ENCODE data around the gene VCL. TPM values are rescaled to one million over a fixed set of nuclear protein-coding genes. Genes with fewer than 3 reads are reported as not detected.
A peak's percentile ranks its signal among the peaks of the same experiment; 100 is the strongest.

The VCL gene
- polyA plus RNA-seq, 1 of the 3 experiments (the other 2 are of a cell fraction), result 147 TPM

- no peaks in the 10 kb centered on the region for H3K27me3 ChIP-seq (ENCODE audit: insufficient read depth)
- peaks cover 97% of the 10 kb centered on the region for H3K79me2 ChIP-seq (ENCODE audit: insufficient read depth)
- no peaks in the 10 kb centered on the region for H3K9me2 ChIP-seq
- CTCF ChIA-PET, result interaction anchor here (1.2 kb wide), 1 partner anchor 16 kb away, joined by 4 read pairs; no protein-coding TSS in a partner anchor
- peaks cover 4 to 24% of the 10 kb centered on the region in 2 experiments for H3K36me3 ChIP-seq (replicated peaks in 1 of 2; ENCODE audit: control insufficient read depth in 1 of 2, insufficient read depth in 2 of 2, low read length in 1 of 2)
- peaks cover 0 to 38% of the 10 kb centered on the region in 2 experiments; a peak in 2 of 4 replicates for H3K4me1 ChIP-seq (ENCODE audit: control insufficient read depth in 1 of 2, insufficient read depth in 2 of 2, low read depth in 1 of 2, low read length in 1 of 2)
- no peak overlapping the region for H3K4me3 ChIP-seq (ENCODE audit: low read depth in 2 of 2, low read length in 1 of 2)
- DNase-seq, result no peak
- POLR2A ChIA-PET, result no interaction called here
- H4K20me1 ChIP-seq (ENCODE audit: insufficient read depth), result peaks cover 55% of the 10 kb centered on the region
- H3F3A ChIP-seq (replicated peaks; ENCODE audit: insufficient read depth), result peaks cover 43% of the 10 kb centered on the region
- WGBS (ENCODE audit: low lambda C conversion rate), result 94% methylated on average over 1 of the region's 1 CpG
- no peak overlapping the region for H3K9ac ChIP-seq
- no peak overlapping the region for H3K4me2 ChIP-seq
- H3K9me3 ChIP-seq, result no peaks in the 10 kb centered on the region
- peak overlapping the region; percentile 4 to 83; a peak in 2 of 4 replicates for H3K27ac ChIP-seq (ENCODE audit: low read depth in 2 of 2, low read length in 1 of 2)
- no peak overlapping the region for H2AFZ ChIP-seq (ENCODE audit: low read depth)
- TF ChIP-seq POLR2AphosphoS5 (IDR thresholded peaks at IDR 0.05; ENCODE audit: low read depth, low read length) (no peak), FOXJ3 (CRISPR knock-in tag; IDR thresholded peaks at IDR 0.05) (no peak), RXRA (IDR thresholded peaks at IDR 0.05; ENCODE audit: borderline replicate concordance, low read depth) (no peak), REST (IDR thresholded peaks at IDR 0.05; ENCODE audit: low read depth, low read length) (no peak), MEF2A (IDR thresholded peaks at IDR 0.05; ENCODE audit: borderline replicate concordance, low read depth) (no peak), JUND (IDR thresholded peaks at IDR 0.05) (no peak), RCOR1 (IDR thresholded peaks at IDR 0.05; ENCODE audit: low read length) (no peak), SMC3 (IDR thresholded peaks at IDR 0.05; ENCODE audit: low read depth, low read length) (no peak), FOSL2 (IDR thresholded peaks at IDR 0.05; ENCODE audit: borderline replicate concordance, low read depth) (no peak), RAD21 (IDR thresholded peaks at IDR 0.05; ENCODE audit: low read length) (no peak), MXI1 (IDR thresholded peaks at IDR 0.05; ENCODE audit: low read depth, low read length) (no peak), YY1 (IDR thresholded peaks at IDR 0.05; ENCODE audit: low read depth) (no peak), NRF1 (IDR thresholded peaks at IDR 0.05; ENCODE audit: low read depth, low read length) (no peak)
These were observed 52.7 kb downstream of the VCL start for GRCh38 chr10:74050653-74051052.

DNA sequence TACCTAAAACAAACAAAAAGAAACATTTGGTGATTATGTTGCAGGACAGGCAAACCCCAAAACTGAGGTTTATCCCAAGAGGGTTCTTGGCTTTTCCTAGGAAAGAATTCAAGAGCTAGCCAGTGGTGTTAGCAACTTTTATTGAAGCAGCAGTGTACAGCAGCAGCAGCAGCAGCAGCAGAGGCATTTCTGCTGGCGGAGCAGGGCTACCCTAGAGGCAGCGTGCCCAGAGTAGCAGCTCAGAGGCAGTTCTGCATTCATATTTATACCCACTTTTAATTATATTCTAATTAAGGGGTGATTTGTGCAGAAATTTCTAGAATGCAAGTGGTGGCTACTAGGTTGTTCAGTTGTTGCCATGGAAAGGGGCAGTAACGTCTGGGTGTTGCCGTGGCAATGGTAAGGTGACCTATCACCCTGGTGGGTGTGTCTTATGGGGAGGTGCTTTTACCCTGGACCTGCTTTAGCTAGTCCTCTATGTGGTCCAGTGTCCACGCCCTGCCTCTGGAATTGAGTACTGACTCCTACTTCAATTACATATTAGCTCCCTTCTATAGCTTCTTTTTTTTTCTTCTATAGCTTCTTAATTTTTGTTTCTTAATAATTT, 53.9 kb downstream of the VCL start:
- no peak overlapping the region for H3K4me3 ChIP-seq (ENCODE audit: low read depth in 2 of 2, low read length in 1 of 2)
- H3K9me3 ChIP-seq, result no peaks in the 10 kb centered on the region
- ChIA-PET POLR2A (no interaction called here), CTCF (interaction anchor here (0.6 to 1.3 kb wide), 5 partner anchors 26 to 165 kb away, joined by 3 to 4 read pairs (median 4); no protein-coding TSS in a partner anchor)
- peaks cover 0 to 43% of the 10 kb centered on the region in 2 experiments; a peak in 2 of 4 replicates for H3K4me1 ChIP-seq (ENCODE audit: control insufficient read depth in 1 of 2, insufficient read depth in 2 of 2, low read depth in 1 of 2, low read length in 1 of 2)
- no peak overlapping the region for H2AFZ ChIP-seq (ENCODE audit: low read depth)
- no peak for DNase-seq
- H4K20me1 ChIP-seq (ENCODE audit: insufficient read depth), result peaks cover 65% of the 10 kb centered on the region
- no peak overlapping the region for H3K9ac ChIP-seq
- no peaks in the 10 kb centered on the region for H3K9me2 ChIP-seq
- H3K27me3 ChIP-seq (ENCODE audit: insufficient read depth), result no peaks in the 10 kb centered on the region
- H3K79me2 ChIP-seq (ENCODE audit: insufficient read depth), result peaks cover 97% of the 10 kb centered on the region
- no peak overlapping the region for H3K4me2 ChIP-seq
- 91% methylated on average over 5 of the region's 5 CpGs for WGBS (ENCODE audit: low lambda C conversion rate)
- peaks cover 0 to 13% of the 10 kb centered on the region in 2 experiments for H3K36me3 ChIP-seq (replicated peaks in 1 of 2; ENCODE audit: control insufficient read depth in 1 of 2, insufficient read depth in 2 of 2, low read length in 1 of 2)
- H3K27ac ChIP-seq (ENCODE audit: low read depth in 2 of 2, low read length in 1 of 2), result no peak overlapping the region; a peak in 1 of 4 replicates
- peaks cover 44% of the 10 kb centered on the region for H3F3A ChIP-seq (replicated peaks; ENCODE audit: insufficient read depth)
- TF ChIP-seq TCF12 (IDR thresholded peaks at IDR 0.05) (no peak), MAX (IDR thresholded peaks at IDR 0.05; ENCODE audit: low read depth) (no peak), SMC3 (IDR thresholded peaks at IDR 0.05; ENCODE audit: low read depth, low read length) (no peak)

Measured in SK-N-SH (cell line).